ENCODE measurements around the gene ZNF516.

The ZNF516 gene

DNA sequence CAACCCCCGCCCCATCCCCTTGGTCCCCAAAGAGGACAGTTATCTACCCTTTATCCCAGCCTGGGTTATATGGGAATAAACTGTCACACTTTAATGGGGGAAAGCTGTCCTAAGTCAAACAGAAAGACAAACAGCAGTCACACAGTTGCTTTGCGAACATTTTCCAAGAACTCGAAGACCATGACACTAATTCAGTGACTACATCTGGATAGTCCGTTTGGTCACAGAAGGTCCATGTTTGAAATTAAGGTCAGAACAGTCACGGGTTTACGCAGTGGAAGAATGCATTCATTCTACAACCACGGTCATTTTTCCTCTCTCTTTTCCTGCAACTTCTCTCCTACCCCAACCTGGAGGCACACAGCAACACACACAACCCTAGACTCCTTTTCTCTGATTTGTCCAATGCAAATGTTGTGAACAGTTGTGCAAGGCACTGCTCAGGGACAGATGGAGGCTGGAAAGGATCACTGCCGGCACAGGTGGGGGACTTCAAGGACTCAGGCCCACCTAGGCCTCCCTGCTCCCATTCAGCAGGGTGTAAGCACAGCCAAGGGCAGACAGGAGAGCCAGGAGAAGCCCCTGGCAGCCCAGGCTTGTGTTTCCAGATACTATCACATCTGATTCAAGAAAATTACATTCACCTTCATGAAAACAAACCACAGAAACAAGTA, 39.9 kb downstream of the ZNF516 start:
- DNase-seq, result no peak

GRCh38 chr18:76454418-76454817, 40.6 kb downstream of the ZNF516 start:
- no peak for DNase-seq

DNA sequence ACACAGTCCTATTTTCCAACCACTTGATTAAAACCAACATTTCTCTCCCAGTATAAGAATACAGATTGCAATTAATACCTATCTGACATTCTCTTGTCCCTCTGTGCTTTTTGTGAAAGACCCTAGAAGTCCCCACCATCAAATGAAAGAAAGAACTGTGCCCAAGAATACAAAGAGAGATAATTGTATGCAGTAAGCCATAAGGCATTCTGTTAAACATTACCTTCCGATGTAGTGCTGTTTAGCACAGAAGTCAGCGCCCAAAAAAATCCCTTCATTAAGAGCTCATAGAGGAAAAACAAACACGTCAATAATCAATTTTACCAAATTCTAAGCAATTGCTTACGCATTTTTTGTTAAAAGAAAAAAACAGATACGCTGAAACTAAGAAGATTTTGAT, 41.1 kb downstream of the ZNF516 start:
- DNase-seq, result no peak

DNA sequence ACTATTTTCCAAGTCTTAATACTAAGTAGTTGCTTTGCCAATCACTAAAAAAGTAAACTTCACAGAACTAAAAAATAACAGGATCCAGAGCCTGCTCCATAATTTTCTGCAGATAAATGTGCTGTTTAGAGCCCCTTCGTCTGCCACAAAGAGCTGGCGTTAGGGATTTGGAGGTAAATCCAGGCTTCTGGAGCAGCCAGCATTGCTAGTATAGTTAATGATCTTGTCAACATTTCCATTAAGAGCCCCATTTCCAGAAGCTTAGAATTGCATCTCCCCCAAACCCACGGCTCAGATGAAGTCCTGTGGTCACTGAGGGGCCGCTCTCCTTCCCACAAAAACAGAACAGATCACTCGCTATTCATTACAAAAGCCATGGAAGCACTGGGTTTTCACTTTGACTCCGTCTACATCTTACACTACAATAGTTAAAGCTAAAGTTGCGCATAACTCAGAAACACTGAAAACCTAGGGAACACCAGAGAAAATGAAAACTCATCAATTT, 41.9 kb downstream of the ZNF516 start:
- DNase-seq, result no peak

DNA sequence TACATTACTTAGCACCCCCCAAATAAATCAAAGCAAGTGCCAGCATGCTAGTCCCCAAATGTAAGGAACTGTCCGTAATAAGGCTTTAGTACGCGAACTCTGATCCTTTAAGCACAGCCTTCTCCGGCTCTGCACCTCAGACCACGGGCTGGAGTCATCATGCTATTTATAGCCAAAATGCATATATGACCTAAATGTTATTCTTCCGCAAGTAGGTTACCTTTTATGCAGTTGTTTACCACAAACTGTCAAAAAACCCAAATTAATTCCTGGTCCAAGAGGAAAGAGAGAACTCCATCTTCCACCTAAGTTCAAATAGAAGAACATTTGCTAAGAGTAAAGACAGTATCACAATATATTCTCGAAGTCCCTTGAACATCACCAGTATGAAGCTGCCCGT, 42.7 kb downstream of the ZNF516 start:
- no peak for DNase-seq

GRCh38 chr18:76451396-76452331, 43.4 kb downstream of the ZNF516 start:
- no peak for DNase-seq

DNA sequence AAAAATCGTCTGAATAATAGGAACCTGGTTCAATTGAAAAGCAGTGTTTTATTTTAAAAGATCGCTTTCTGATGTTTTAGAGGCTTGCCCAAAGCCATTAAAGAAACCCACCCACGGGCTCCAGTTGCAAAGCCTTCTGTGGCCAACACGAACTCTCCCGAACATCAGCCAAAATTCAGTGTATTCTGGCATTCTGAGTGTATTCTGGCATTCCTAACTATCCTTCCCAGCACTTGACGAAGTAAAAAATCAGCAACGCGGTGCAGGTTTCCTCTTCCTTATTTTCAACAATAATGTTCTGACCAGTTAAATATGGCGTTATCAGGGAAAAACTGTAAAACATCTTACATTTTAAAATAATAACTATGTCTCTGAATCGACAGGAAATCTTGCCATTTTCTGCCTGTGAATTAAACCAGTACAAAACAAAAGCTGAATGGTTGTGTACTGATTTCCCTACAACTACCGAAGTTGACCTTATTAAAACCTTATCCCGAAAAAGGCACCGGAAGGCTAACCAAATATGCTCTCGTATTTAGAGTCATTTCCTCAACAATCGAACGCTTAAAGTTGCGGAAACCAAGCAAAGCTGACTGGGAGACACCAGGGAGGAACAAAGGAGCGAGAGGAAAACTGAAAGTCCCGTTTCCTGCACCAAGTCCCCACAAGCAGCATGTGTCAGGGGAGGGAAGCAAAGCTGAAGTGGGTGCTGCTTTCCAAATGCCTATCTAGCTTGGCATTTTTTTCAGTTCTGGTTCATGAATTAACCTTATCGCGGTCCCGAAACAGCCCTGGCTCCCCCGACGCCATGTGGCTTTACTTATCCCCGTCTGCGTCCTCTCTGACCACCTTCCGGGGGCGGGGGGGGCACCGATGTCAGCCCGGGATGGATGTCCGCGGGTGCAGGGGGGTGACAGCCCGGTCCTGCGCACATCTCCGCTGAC, 44.3 kb downstream of the ZNF516 start:
- no peak for DNase-seq

GRCh38 chr18:76449111-76449453, 46.0 kb downstream of the ZNF516 start:
- DNase-seq, result no peak

DNA sequence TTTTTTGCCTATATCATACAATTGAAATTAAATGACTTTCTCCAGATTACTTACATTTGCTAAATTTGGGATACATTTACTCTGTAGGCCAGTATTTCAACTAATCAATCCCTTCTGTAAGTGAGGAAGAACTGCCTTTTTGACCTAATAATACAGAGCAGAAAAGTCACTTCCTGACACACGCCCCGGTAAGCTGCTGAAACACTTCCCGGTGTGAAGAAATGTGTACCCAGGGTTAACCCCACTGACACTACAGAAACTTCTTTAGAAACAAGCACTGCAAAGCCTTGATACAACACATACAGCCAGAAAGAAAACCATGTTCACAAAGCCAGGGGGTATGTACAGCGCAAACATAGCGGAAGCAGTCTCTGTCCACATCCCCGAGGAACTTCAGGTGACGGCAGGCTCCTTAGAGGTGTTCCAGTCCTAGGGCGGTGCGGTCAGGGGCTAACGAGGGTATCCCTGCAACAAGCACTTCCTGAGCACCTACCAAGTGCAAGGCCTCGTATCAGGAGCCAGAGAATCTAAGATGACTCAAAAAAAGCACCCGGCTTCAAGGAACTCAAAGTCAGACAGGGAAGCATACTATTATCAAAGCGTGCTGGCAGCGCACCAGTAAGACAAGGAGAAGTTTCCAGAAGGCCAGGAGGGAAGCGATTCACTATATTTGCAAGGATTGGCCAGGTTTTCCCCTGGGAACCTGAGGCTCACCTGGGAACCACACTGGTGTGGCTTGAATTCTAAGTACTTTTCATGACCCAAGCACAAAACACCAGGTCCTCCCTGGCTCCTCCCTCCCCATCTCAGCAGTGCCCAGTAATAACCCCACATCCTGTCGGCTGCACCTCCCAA, 46.6 kb downstream of the ZNF516 start:
- peak; percentile 59 to 76 for DNase-seq

- no peak for DNase-seq
Observed at GRCh38 chr18:76447258-76447890, 47.7 kb downstream of the ZNF516 start.

- no peak for DNase-seq
Observed at GRCh38 chr18:76446321-76447257, 48.5 kb downstream of the ZNF516 start.

GRCh38 chr18:76445741-76446232, 49.3 kb downstream of the ZNF516 start:
- DNase-seq, result no peak

DNA sequence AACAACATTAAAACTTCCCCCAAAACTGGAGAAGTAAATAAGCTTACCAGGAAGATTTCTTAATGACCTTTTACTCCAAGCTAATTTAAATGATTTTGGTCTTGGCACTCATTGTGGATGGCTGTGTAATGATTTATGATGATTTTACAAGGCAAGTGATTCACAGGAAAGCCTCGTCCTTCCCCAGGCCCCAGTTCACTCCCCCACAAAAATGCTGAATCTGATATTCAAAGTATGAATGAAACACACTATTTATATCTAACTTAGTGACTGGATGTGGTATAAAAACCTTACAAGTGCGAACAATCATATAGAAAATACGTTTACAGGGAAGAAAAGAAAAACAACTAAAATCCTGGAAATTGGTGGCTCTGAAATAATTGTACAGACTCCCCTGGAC, 49.8 kb downstream of the ZNF516 start:
- DNase-seq, result no peak

- DNase-seq, result no peak
Observed at GRCh38 chr18:76444446-76445105, 50.5 kb downstream of the ZNF516 start.

DNA sequence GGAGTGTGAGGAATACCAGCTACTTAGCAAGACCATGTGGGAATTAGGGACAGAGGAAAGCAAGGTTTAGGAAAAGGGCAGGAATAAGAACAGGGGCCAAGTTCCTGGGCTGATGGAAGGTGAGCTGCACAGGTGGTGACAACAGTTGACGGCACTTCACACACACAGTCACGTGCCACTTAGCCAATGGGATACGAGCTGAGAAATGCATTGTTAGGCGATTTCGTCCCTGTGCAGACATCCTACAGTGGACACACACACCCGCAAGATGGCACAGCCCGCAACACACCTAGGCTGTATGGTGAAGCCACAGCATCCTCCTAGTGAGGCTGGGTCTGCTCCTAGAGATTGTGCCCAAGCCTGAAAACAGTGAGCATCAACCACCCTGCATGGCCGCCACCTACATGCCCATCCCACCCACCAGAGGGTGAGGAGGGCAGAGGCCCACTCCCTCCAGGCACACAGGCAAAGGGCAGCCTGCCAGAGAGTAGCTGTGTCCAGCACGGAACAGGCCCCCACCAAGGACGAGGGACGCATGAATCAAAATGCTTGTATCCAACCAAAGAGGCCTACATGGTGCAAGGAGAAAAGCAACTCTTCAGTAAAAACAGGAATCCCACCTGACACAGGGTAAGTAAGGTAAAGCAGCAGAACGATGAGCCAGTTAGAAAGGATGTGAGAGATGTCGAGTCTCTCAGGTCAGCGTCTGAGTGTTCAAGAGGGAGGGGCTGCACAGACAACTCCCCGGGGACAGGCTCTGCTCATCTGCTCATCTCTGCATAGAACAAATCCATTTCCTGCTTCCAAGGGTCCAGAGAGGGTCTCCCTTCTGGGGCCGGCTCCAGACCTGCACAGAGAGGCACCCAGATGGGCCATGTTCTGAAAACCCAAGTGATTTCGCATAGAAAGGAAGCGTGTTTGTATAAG, 51.3 kb downstream of the ZNF516 start:
- DNase-seq, result no peak

DNA sequence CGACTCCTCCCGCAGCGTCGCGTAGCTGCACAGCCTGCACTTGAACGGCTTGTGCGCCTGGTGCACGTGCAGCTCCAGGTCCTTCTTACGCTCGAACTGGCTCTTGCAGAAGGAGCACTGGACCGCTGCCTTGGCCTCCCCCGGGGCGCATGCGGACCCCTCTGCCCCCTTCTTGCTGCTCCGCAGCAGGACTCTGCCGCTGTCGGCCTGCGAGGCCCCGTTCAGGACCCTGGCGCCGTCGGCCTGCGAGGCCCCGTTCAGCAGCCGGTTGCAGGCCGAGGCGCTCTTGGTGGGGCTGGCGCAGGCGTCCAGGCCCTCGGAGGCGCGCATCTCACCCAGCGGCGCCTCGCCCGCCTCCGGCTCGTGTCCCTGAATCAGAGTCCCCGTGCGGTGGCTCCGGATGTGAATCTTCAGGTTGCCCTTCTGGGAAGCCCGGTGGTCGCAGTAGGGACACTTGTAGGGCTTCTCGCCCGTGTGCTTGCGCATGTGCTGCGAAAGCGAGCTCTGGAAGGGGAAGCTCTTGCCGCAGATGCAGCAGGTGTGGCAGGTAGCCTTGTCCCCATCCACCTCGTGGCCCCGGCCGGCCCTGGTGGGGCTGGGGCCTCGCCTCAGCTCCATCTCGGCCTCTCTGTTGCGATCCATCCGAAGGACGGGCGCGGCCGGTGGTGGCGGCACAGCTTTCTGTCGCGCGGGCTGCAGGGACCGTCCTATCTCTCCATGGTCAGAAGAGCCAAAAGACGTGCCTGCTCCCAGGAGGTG, 52.5 kb downstream of the ZNF516 start:
- DNase-seq, result no peak

GRCh38 chr18:76441668-76442412, 53.2 kb downstream of the ZNF516 start:
- DNase-seq, result no peak
